DND-41 (cell line): Measurements from ENCODE around the gene NIT2.

Experiments used
- EZH2 ChIP-seq: IDR thresholded peaks from 3 replicates; pipeline ENCODE4 v1.6.1; 2012; ENCODE audit warnings: borderline replicate concordance, low read depth, mild to moderate bottlenecking, moderate library complexity, low read length, inconsistent platforms; ENCODE audit not compliant: severe bottlenecking
- TF ChIP-seq, protein P1 (sequence below): IDR thresholded peaks from 2 replicates; pipeline ENCODE4 v1.5.1; 2012; ENCODE audit warnings: borderline replicate concordance, low read length, moderate library complexity, mild to moderate bottlenecking; ENCODE audit not compliant: poor library complexity, severe bottlenecking; ENCODE audit errors: extremely low read depth

DNA sequence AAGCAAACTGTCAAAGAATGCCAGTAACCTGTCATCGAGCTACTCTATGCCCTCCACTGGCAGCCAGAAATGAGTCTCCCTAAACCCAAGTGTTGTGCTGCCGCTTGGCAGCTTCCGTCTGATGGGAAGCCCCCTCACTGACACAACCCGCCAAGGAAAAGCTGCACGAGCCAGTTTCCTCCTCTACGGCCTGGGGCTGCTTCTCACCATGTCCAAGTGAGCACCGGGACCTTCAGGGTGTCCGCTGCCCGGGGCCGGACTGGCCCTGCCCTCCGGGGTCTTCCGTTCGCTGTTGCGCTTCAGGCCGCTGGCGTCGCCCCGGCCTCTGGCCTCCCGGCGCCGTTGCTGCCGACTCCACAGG lies 65.8 kb downstream of the NIT2 start:
- TF ChIP-seq, protein P1, sequence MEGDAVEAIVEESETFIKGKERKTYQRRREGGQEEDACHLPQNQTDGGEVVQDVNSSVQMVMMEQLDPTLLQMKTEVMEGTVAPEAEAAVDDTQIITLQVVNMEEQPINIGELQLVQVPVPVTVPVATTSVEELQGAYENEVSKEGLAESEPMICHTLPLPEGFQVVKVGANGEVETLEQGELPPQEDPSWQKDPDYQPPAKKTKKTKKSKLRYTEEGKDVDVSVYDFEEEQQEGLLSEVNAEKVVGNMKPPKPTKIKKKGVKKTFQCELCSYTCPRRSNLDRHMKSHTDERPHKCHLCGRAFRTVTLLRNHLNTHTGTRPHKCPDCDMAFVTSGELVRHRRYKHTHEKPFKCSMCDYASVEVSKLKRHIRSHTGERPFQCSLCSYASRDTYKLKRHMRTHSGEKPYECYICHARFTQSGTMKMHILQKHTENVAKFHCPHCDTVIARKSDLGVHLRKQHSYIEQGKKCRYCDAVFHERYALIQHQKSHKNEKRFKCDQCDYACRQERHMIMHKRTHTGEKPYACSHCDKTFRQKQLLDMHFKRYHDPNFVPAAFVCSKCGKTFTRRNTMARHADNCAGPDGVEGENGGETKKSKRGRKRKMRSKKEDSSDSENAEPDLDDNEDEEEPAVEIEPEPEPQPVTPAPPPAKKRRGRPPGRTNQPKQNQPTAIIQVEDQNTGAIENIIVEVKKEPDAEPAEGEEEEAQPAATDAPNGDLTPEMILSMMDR, result no peak
- no peak for TF ChIP-seq EZH2
